ENCODE measurements around the gene CD300LB. TPM values are rescaled to one million over a fixed set of nuclear protein-coding genes. Genes with fewer than 3 reads are reported as not detected.

Gene CD300LB
- total RNA-seq, 2 donors from 2014 or later, result 0.12 to 0.25 TPM

- DNase-seq (no peak), ATAC-seq (no peak)
- intact Hi-C loops (cut with DNase I, micrococcal nuclease), result no loop called here
Observed at GRCh38 chr17:74474043-74474792, 57.1 kb downstream of the CD300LB start.

GRCh38 chr17:74473294-74473693 is 58.0 kb downstream of the CD300LB start:
- intact Hi-C loops (cut with DNase I, micrococcal nuclease), result no loop called here
- ATAC-seq (no peak), DNase-seq (no peak)

- DNase-seq, result no peak
- intact Hi-C loops (cut with DNase I, micrococcal nuclease), result no loop called here
- no peak for ATAC-seq
Observed at GRCh38 chr17:74472890-74473289, 58.4 kb downstream of the CD300LB start.

- intact Hi-C loops (cut with DNase I, micrococcal nuclease), result no loop called here
- DNase-seq, result no peak
- ATAC-seq, result no peak
Observed at GRCh38 chr17:74471341-74471740, 59.9 kb downstream of the CD300LB start.

Other genes with a start within 250 kb of the CD300LB start
- gene KIF19, start 205.2 kb downstream of the CD300LB start, total RNA-seq, result 1 to 10 TPM; 2.1 to 3.5 TPM
- gene BTBD17, start 169.6 kb downstream of the CD300LB start, total RNA-seq, result under 1 TPM in 1 of 2 donors, not detected in 1; 0.24 TPM
- under 1 TPM in 1 of 2 donors, not detected in 1; 0.31 TPM for gene GPR142, start 164.0 kb downstream of the CD300LB start, total RNA-seq
- 100 to 1,000 TPM; 155 to 161 TPM for gene GPRC5C, start 99.4 kb downstream of the CD300LB start, total RNA-seq
- gene CD300A, start 64.8 kb downstream of the CD300LB start, total RNA-seq, result 1 to 10 TPM; 1.8 to 7.9 TPM
- gene CD300C, start 14.6 kb upstream of the CD300LB start, total RNA-seq, result 1 to 10 TPM in 1 of 2 donors, under 1 TPM in 1; 0.24 to 1.1 TPM
- not detected for gene CD300H, start 36.0 kb upstream of the CD300LB start, total RNA-seq
- not detected for gene CD300LD, start 60.8 kb upstream of the CD300LB start, total RNA-seq
- under 1 TPM in 1 of 2 donors, not detected in 1; 0.39 TPM for gene CD300E, start 92.3 kb upstream of the CD300LB start, total RNA-seq
- gene CD300LF, start 181.4 kb upstream of the CD300LB start, total RNA-seq, result 1 to 10 TPM in 1 of 2 donors, under 1 TPM in 1; 0.82 to 2.0 TPM
- gene RAB37, start 205.8 kb upstream of the CD300LB start, total RNA-seq, result 10 to 100 TPM in 1 of 2 donors, 1 to 10 TPM in 1; 7.6 to 14.2 TPM
- 100 to 1,000 TPM; 186 to 256 TPM for gene NHERF1, start 217.2 kb upstream of the CD300LB start, total RNA-seq
- 10 to 100 TPM; 30.7 to 42.8 TPM for gene NAT9, start 244.9 kb upstream of the CD300LB start, total RNA-seq

All from left colon (tissue), 2 donors.